HG02973 (cell line): Measurements from ENCODE around the gene ZNF580.
A peak's percentile ranks its signal among the peaks of the same experiment; 100 is the strongest.

Source experiments
- ATAC-seq: cut with Tn5 transposase; IDR thresholded peaks from one replicate; pipeline ENCODE4 v1.9.1; 2021; ENCODE audit warnings: moderate library complexity; ENCODE audit not compliant: unreplicated experiment

The ZNF580 gene

GRCh38 chr19:55674841-55675660 is 34.2 kb downstream of the ZNF580 start, which contains the start of gene EPN1:
TSS of gene EPN1 (plus strand) at chr19:55675226. CDS start at chr19:55678628, 3,402 bp downstream.
- peak; percentile 54 for ATAC-seq

- no peak for ATAC-seq
Measured at GRCh38 chr19:55675661-55676354, 35.0 kb downstream of the ZNF580 start.

- ATAC-seq = no peak
Measured at GRCh38 chr19:55676383-55676782, 35.6 kb downstream of the ZNF580 start.

- no peak for ATAC-seq
Measured at GRCh38 chr19:55676889-55677505, 36.2 kb downstream of the ZNF580 start.

GRCh38 chr19:55677572-55678028 is 36.8 kb downstream of the ZNF580 start:
- ATAC-seq = no peak

GRCh38 chr19:55678121-55678671 is 37.4 kb downstream of the ZNF580 start:
- ATAC-seq = peak; percentile 65

GRCh38 chr19:55679343-55680257 is 38.8 kb downstream of the ZNF580 start:
- no peak for ATAC-seq

GRCh38 chr19:55680339-55681130 is 39.7 kb downstream of the ZNF580 start:
- no peak for ATAC-seq

- no peak for ATAC-seq
Measured at GRCh38 chr19:55681131-55682092, 40.6 kb downstream of the ZNF580 start.

GRCh38 chr19:55683449-55684261 is 42.9 kb downstream of the ZNF580 start:
- ATAC-seq = no peak

- ATAC-seq = no peak
Measured at GRCh38 chr19:55684946-55685681, 44.3 kb downstream of the ZNF580 start.

GRCh38 chr19:55685776-55686175 is 45.0 kb downstream of the ZNF580 start:
- ATAC-seq = no peak

- ATAC-seq = no peak
Measured at GRCh38 chr19:55686311-55687050, 45.7 kb downstream of the ZNF580 start.

- ATAC-seq = no peak
Measured at GRCh38 chr19:55687281-55688201, 46.7 kb downstream of the ZNF580 start.
